D721Med (cell line): Measurements from ENCODE around the gene ZMIZ1.
A peak's percentile ranks its signal among the peaks of the same experiment; 100 is the strongest.

Experiments
- DNase-seq: peaks from one replicate; pipeline ENCODE4 v3.0.0; 2011; ENCODE audit warnings: low spot score; ENCODE audit not compliant: insufficient read length
- FAIRE-seq: peaks from 2 replicates; lab custom pipeline; 2011; peaks lifted over from hg19 to GRCh38; lab: Jason Lieb, UNC
- TF ChIP-seq, protein P1 (sequence below): IDR thresholded peaks from 2 replicates; pipeline ENCODE4 v1.5.1; 2012; ENCODE audit warnings: mild to moderate bottlenecking, control low read depth; ENCODE audit not compliant: insufficient read depth; ENCODE audit errors: missing control alignments

The ZMIZ1 gene

DNA sequence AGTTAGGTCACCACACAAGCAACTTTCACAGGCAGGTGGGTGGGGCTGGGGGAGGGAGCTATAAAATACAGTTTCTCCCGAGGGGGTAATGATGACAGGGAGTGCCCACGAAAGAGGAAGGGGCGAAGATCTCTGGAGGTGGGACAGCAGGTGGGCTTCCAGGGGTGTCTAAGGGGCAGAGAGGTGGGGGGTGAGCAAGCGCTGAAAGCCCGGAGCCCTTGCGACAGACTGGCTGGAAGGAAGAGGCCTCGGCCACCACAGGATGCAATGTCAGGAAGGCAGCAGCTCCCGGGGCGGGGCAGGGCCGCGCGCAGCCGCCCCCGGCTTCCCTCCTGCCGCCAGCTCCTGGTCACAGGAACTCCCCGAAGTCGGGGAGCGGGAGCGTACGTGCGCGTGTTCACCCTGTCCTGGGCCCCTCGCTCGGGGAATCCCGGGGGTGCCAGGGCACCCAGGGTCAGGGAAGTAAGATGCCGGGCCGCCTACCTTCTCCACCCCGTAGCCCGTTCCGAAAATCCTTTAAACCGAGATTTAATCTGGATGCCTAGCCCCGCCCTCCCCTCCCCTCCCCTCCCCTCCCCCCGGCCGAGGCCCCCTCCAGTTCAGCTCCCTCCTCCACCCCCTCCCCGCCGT, 173.3 kb downstream of the ZMIZ1 start:
- FAIRE-seq (no peak), DNase-seq (peak; percentile 49)
- TF ChIP-seq, protein P1, sequence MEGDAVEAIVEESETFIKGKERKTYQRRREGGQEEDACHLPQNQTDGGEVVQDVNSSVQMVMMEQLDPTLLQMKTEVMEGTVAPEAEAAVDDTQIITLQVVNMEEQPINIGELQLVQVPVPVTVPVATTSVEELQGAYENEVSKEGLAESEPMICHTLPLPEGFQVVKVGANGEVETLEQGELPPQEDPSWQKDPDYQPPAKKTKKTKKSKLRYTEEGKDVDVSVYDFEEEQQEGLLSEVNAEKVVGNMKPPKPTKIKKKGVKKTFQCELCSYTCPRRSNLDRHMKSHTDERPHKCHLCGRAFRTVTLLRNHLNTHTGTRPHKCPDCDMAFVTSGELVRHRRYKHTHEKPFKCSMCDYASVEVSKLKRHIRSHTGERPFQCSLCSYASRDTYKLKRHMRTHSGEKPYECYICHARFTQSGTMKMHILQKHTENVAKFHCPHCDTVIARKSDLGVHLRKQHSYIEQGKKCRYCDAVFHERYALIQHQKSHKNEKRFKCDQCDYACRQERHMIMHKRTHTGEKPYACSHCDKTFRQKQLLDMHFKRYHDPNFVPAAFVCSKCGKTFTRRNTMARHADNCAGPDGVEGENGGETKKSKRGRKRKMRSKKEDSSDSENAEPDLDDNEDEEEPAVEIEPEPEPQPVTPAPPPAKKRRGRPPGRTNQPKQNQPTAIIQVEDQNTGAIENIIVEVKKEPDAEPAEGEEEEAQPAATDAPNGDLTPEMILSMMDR = no peak

DNA sequence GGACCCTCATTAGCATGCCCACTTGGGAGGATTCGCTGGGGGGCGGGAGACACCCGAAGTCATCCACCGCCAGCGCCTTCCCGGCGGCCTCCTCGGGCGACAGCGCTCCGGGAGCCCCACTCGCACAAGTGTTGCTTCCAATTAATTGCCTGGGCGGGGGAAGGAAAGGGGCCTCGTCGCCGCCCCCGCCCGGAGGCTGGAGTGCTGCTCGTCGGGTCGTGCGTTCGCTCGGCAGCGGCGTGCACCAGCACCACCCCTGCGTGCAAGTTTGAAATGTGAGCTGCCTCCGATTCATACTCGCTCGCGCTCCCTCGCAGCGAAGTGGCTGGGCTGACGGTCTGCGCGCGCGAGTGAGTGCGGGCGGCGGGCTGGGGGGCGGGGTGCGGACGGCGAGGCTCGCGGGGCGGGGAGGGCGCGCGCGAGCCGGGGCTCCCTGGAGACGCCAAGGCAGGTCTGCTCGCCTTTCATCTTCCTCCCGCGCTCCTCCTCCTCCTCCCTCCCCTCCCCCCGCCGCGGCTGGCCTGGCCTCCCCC, 173.9 kb downstream of the ZMIZ1 start:
- DNase-seq (peak; percentile 64), FAIRE-seq (no peak)
- TF ChIP-seq, protein P1 = no peak

DNA sequence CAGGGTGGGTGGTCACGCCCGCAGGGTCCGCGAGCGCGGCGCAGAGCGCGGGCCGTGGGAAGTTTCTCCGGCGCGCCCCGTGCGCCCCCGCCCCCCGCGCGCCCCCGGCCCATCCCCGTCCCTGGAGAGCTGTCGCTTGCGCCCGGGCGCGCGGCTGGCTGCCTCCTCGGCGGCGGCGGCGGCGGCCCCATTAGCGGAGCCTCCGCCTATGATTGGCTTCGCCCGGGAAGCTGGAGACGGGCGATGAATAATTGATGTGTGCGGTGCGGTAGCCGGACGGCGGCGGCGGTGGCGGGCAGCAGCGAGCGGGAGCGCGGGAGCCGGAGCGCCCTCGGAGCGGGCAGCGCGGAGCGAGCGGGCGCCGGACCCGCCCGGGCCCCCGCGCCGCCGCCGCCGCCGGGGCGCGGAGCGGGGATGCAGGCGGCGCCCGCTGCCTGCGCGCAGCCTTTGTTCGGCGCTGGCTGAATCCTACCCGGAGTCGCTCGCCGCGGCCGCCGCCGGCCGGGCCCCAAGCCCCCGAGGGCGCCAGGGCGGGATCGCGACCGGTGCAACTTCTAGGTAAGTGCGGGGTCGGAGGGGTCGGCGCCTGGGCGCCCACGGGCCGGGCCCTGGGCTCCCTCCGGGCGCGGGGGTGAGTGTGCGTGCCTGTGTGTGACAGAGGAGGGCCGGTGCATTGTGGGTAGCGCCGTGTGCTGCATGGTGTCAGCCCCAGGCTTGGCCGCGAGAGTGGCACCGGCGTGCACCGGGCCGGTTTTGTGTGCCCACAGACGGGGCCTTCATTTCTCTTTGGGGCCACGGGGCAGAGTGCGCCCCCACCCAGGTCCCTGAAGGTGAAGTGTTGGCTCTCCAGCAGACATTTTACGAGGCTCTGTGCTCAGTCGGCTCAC, 174.7 kb downstream of the ZMIZ1 start:
- TF ChIP-seq, protein P1 = no peak
- DNase-seq (peak; percentile 76), FAIRE-seq (no peak)

DNA sequence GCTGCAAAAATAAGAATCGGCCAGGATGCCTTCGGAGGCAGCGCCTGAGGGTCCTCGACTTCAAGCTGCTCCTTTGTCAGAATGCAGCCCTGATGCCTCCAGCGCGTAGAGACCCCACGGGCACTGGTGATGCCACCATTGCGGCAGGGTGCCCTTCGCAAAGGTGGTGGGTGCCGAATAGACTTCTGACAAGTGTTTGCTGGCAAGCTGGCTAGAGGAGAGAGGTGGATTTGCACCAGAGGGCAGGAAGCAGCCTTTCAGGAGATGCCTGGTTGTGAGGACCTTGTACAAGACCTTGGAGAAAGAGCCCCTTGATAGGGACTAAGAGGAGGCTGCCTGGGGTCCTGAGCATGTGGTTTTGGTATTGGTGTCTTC, 175.3 kb downstream of the ZMIZ1 start:
- DNase-seq (no peak), FAIRE-seq (no peak)
- TF ChIP-seq, protein P1 = no peak

DNA sequence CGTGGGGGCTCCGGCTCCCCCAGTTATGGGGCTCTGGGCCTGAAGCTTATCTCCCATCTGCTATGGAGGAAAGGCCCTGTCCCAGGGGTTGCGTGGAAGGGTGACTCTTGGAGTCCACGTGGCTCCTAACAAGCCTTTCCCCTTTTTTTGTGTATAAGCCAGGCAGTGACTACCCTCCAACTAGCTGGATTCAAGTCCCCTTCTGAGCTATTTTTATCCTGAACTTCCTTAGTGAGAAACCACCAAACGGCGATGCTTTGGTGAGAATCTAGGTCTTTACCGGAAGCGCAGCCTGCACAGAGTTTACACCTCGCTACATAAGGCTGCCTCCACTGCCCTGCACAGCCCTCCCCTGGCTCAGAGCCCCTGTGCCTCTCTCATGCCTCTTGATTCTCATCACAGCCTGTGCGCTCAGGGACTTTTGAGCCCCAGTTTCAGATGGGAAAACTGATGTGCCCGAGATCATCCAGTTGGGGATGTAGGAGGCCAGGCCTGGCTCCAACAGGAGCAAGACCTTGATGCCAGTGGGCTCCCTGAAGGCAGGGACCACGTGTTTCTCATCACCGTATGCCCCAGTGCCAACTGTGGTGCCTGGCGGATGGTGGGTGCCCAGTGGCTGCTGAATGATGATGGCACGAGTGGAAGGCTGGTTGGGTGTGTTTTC, 176.2 kb downstream of the ZMIZ1 start:
- DNase-seq (no peak), FAIRE-seq (no peak)
- TF ChIP-seq, protein P1 = no peak

DNA sequence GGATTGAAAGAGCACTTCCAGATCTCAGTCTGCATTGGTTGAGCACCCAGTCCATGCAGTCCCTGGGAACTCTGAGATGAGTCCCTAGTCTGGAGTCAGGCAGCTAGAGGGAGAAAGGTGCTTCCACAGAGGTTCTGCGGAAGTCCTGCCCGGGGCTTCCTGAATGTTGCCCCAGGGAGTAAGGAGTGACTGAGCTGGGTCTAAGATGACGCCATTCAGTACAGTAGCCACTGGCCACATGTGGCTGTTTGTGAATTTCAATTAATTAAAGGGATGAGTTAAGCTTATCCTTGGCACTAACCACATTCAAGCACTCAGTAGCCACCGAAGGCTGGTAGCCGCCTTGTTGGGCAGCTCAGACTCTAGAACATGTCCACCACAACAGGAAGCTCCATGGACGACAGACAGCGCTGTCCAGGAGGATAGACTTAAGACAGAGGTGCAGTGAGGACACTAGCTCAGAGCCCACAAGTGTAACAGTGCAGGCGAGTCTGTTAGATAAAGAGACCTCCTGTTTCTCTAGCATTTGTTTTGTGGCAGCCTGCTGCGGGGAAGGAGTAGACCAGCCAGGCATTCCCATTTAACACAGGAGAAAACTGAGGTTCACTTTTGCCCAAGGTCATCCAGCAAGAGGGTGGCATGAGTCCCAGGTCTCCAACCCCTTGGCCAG, 176.9 kb downstream of the ZMIZ1 start:
- no peak for DNase-seq
- no peak for FAIRE-seq
- TF ChIP-seq, protein P1 = no peak
